Measurements from ENCODE around the gene SNX33. TPM values are rescaled to one million over a fixed set of nuclear protein-coding genes. Genes with fewer than 3 reads are reported as not detected.
A peak's percentile ranks its signal among the peaks of the same experiment; 100 is the strongest.
"Not testable (repeated sequence)": the region's sequence is repeated elsewhere in the genome, so short reads cannot be mapped to it uniquely, and the experiment has no call there.

Gene SNX33
- total RNA-seq, 1 donor from 2014 or later: 11.4 TPM

DNA sequence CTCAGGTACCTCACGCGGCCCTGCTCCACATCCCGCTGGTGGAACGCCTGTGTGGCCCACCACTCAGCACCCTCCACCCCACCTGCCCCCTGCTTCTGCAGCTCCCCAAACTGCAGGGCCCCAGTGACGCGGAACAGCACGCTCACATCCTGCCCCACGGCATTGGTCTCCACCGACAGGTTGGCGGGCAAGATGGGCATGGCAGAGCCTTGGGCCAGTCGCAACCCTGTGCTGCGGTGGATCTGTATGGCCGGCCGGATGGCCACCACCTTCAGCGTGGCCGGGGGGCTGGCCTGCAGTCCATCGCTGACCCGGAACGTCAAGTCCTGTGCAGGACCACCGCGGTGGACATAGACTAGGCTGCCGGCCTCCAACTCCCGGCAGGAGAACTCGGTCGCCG lies 41.1 kb downstream of the SNX33 start:
- intact Hi-C loops (cut with micrococcal nuclease): loop anchor here (10.0 kb wide), 1 partner anchor 116 kb away; no protein-coding TSS in a partner anchor
- Histone ChIP-seq H3K27me3 (ENCODE audit: low read depth) (no peaks in the 10 kb centered on the region), H3K9me3 (replicated peaks) (no peaks in the 10 kb centered on the region), H3K4me3 (no peak overlapping the region), H3K27ac (replicated peaks) (no peak overlapping the region), H3K4me1 (peaks cover 12% of the 10 kb centered on the region), H3K36me3 (peaks cover 5% of the 10 kb centered on the region)
- no peak for TF ChIP-seq CTCF (IDR thresholded peaks at IDR 0.05; ENCODE audit: borderline replicate concordance)
- DNase-seq: no peak

- not testable (repeated sequence) for H3K4me3 ChIP-seq; DNase-seq; H3K27ac ChIP-seq (replicated peaks); H3K36me3 ChIP-seq; H3K27me3 ChIP-seq (ENCODE audit: low read depth); H3K9me3 ChIP-seq (replicated peaks)
- intact Hi-C loops (cut with micrococcal nuclease): loop anchor here (10.0 kb wide), 1 partner anchor 115 kb away; no protein-coding TSS in a partner anchor
- H3K4me1 ChIP-seq: peaks cover 13% of the 10 kb centered on the region
Observed at GRCh38 chr15:75689429-75689828, 41.7 kb downstream of the SNX33 start.

GRCh38 chr15:75692311-75692710 lies 44.6 kb downstream of the SNX33 start:
- DNase-seq; H3K4me3 ChIP-seq; H3K27ac ChIP-seq (replicated peaks); H3K36me3 ChIP-seq; intact Hi-C loops (cut with micrococcal nuclease); H3K9me3 ChIP-seq (replicated peaks); H3K27me3 ChIP-seq (ENCODE audit: low read depth): not testable (repeated sequence)
- peaks cover 41% of the 10 kb centered on the region for H3K4me1 ChIP-seq

- H3K27me3 ChIP-seq (ENCODE audit: low read depth); H3K4me3 ChIP-seq; H3K27ac ChIP-seq (replicated peaks); intact Hi-C loops (cut with micrococcal nuclease); H3K9me3 ChIP-seq (replicated peaks); H3K36me3 ChIP-seq; DNase-seq: not testable (repeated sequence)
- H3K4me1 ChIP-seq: peaks cover 48% of the 10 kb centered on the region
Observed at GRCh38 chr15:75693028-75693427, 45.3 kb downstream of the SNX33 start.

DNA sequence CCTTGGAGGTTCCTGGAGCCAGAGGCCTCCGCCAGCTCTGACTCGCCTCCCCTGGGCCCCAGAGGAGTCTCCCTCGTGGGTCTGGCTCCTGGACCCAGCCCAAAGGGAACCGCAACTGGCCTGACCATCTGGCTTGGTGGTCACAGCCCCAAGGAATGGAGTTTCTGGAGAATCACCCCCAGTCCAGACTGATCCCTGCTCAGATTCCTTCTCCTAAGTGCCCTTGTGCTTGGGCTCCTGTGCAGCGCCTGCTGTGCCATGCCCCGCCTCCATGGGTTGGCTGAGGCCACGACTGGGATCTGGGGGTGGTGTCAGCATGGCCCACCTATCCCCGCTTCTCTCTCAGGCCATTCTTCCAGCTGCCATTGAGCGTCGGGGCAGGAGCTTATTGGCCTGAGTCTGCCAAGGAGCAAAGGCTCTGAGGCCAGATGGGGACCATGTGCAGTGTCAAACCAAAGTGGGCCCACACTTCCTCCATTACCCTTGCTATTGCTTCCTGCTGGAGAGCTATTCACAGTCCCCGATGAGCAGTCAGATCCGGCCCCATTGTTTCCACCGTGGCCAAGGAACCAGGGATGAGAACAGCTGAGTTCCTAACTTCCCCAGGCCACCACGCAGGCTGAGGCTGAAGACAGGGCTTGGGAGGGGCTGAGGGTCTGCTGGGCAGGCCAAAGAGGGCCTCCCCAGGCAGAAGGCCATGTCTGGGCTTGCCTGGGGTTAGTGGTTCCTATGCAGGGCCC lies 46.0 kb downstream of the SNX33 start:
- no peaks in the 10 kb centered on the region for H3K9me3 ChIP-seq (replicated peaks)
- peak overlapping the region; percentile 71 for H3K27ac ChIP-seq (replicated peaks)
- no peak for TF ChIP-seq CTCF (IDR thresholded peaks at IDR 0.05; ENCODE audit: borderline replicate concordance)
- H3K27me3 ChIP-seq (ENCODE audit: low read depth): peaks cover 7% of the 10 kb centered on the region
- H3K4me3 ChIP-seq: no peak overlapping the region
- intact Hi-C loops (cut with micrococcal nuclease): no loop called here
- H3K4me1 ChIP-seq: peaks cover 54% of the 10 kb centered on the region
- no peak for DNase-seq
- H3K36me3 ChIP-seq: peaks cover 1% of the 10 kb centered on the region

DNA sequence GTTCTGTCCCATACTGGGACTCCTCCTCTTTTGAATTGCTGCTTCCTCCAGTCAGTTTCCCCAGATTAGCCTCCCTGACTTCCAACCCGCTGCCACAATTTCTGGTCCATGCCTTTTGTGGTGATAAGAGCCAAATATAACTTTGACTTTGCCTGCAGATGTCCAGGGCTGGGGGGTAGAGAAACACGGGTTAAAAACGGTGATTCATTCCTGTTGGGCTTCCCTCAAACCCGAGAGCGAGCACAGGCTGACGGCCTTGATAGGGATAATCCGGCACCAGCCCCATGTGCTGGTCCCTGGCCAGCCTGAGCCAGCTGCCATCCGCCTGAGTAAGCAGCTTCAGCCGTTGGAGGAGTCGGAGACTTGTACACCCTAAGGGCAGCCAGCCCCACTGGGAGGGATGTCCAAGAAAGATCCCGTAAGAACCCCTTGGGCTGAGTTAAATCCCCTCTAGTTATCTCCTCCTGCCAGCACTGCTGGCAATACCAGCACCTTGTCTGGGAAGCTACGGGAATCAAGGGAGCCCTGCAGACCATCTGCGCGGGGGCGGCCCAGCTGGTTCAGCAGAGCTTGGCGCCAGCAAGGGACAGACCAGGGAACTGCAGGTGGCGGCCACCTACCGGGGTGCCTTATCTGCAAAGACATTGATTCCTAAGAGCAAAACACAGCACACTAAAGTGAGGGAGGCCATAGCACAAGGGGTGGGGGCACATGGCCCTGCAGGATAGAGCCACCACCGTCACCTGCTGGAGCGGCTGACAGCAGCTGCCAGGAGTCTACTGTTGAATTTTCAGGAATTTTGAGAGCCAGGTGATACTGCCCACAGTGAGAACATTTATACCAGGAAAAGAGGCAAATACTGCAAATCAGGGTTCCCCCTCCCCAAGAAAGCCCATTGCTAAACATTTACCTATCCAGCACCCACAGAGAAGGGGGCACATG lies 46.8 kb downstream of the SNX33 start:
- intact Hi-C loops (cut with micrococcal nuclease): no loop called here
- H3K27ac ChIP-seq (replicated peaks): peak overlapping the region; percentile 71
- H3K4me1 ChIP-seq: peaks cover 61% of the 10 kb centered on the region
- H3K27me3 ChIP-seq (ENCODE audit: low read depth): peaks cover 7% of the 10 kb centered on the region
- DNase-seq: peak; percentile 76
- no peaks in the 10 kb centered on the region for H3K9me3 ChIP-seq (replicated peaks)
- TF ChIP-seq CTCF (IDR thresholded peaks at IDR 0.05; ENCODE audit: borderline replicate concordance): peak; percentile 42
- H3K36me3 ChIP-seq: no peaks in the 10 kb centered on the region
- peak overlapping the region; percentile 17 for H3K4me3 ChIP-seq

Measured in left ventricle myocardium inferior (tissue), 1 donor.